H9 (cell line): ENCODE measurements around the gene USP21. TPM values are rescaled to one million over a fixed set of nuclear protein-coding genes. Genes with fewer than 3 reads are reported as not detected.

Experiments used
- DNase-seq: peaks from one replicate; pipeline ENCODE4 v3.0.0-alpha.2; 2017
- H2AFZ ChIP-seq: one replicate; pipeline ENCODE4 v1.6.1; 2013; ENCODE audit warnings: mild to moderate bottlenecking, low read length, control low read depth, moderate library complexity
- H2AK5ac ChIP-seq: 2 replicates; pipeline ENCODE4 v1.6.1; 2013; ENCODE audit warnings: low read length, control low read depth, mixed read lengths; ENCODE audit not compliant: insufficient read length
- H2BK120ac ChIP-seq: one replicate; pipeline ENCODE4 v1.6.1; 2013; ENCODE audit warnings: low read depth, mild to moderate bottlenecking, low read length, control low read depth, inconsistent platforms; ENCODE audit not compliant: poor library complexity, severe bottlenecking
- H2BK12ac ChIP-seq: 2 replicates; pipeline ENCODE4 v1.6.1; 2013; ENCODE audit warnings: low read length, control low read depth, mixed read lengths, low read depth; ENCODE audit not compliant: insufficient read length
- H2BK15ac ChIP-seq: 2 replicates; pipeline ENCODE4 v1.6.1; 2013; ENCODE audit warnings: low read depth, low read length, control low read depth
- H2BK20ac ChIP-seq: one replicate; pipeline ENCODE4 v1.6.1; 2013; ENCODE audit warnings: low read depth, mild to moderate bottlenecking, low read length, control low read depth, inconsistent platforms; ENCODE audit not compliant: poor library complexity, severe bottlenecking
- H2BK5ac ChIP-seq: 2 replicates; pipeline ENCODE4 v1.6.1; 2013; ENCODE audit warnings: low read length, control low read depth, mixed read lengths; ENCODE audit not compliant: insufficient read length
- H3K14ac ChIP-seq: 2 replicates; pipeline ENCODE4 v1.6.1; 2013; ENCODE audit warnings: low read length, control low read depth; ENCODE audit not compliant: insufficient read depth
- H3K18ac ChIP-seq: 2 replicates; pipeline ENCODE4 v1.6.1; 2013; ENCODE audit warnings: low read depth, mild to moderate bottlenecking, mixed read lengths, low read length, control low read depth; ENCODE audit not compliant: insufficient read length
- H3K23ac ChIP-seq: 2 replicates; pipeline ENCODE4 v1.6.1; 2013; ENCODE audit warnings: low read length, control low read depth, mixed read lengths, low read depth; ENCODE audit not compliant: insufficient read length
- H3K23me2 ChIP-seq: 2 replicates; pipeline ENCODE4 v1.6.1; 2013; ENCODE audit warnings: low read depth, mild to moderate bottlenecking, mixed read lengths, low read length, control low read depth; ENCODE audit not compliant: insufficient read length, poor library complexity, severe bottlenecking
- H3K27ac ChIP-seq: 2 replicates; pipeline ENCODE4 v1.5.1; 2013; ENCODE audit warnings: low read length, control low read depth, mixed read lengths, low read depth; ENCODE audit not compliant: insufficient read length
- H3K27me3 ChIP-seq: 2 replicates; pipeline ENCODE4 v1.6.1; 2013; ENCODE audit warnings: low read length, control low read depth, inconsistent platforms; ENCODE audit not compliant: insufficient read depth
- H3K4ac ChIP-seq: 2 replicates; pipeline ENCODE4 v1.6.1; 2013; ENCODE audit warnings: low read depth, mild to moderate bottlenecking, control low read depth, inconsistent platforms, low read length, moderate library complexity
- H3K4me1 ChIP-seq: 2 replicates; pipeline ENCODE4 v1.6.1; 2013; ENCODE audit warnings: low read length, control low read depth, inconsistent platforms; ENCODE audit not compliant: insufficient read depth
- H3K4me2 ChIP-seq: 2 replicates; pipeline ENCODE4 v1.6.1; 2013; ENCODE audit warnings: low read length, control low read depth, mixed read lengths; ENCODE audit not compliant: insufficient read length, insufficient read depth
- H3K56ac ChIP-seq: 2 replicates; pipeline ENCODE4 v1.6.1; 2013; ENCODE audit warnings: low read depth, mild to moderate bottlenecking, mixed read lengths, low read length, control low read depth; ENCODE audit not compliant: insufficient read length
- H3K79me1 ChIP-seq: 2 replicates; pipeline ENCODE4 v1.6.1; 2013; ENCODE audit warnings: low read depth, mild to moderate bottlenecking, moderate library complexity, low read length, control low read depth, inconsistent platforms; ENCODE audit not compliant: insufficient read depth, poor library complexity, severe bottlenecking
- H3K79me2 ChIP-seq: 2 replicates; pipeline ENCODE4 v1.6.1; 2013; ENCODE audit warnings: low read length, control low read depth, inconsistent platforms; ENCODE audit not compliant: insufficient read depth
- H3K9ac ChIP-seq: 2 replicates; pipeline ENCODE4 v1.6.1; 2013; ENCODE audit warnings: low read length, control low read depth, mixed read lengths; ENCODE audit not compliant: insufficient read length; ENCODE audit errors: extremely low read depth
- H3K9me3 ChIP-seq: one replicate; pipeline ENCODE4 v1.6.1; 2013; ENCODE audit warnings: low read depth, low read length, inconsistent platforms; ENCODE audit not compliant: control insufficient read depth
- H3T11ph ChIP-seq: one replicate; pipeline ENCODE4 v1.6.1; 2013; ENCODE audit warnings: mild to moderate bottlenecking, low read length, control low read depth, inconsistent platforms
- H4K20me1 ChIP-seq: one replicate; pipeline ENCODE4 v1.6.1; 2013; ENCODE audit not compliant: control insufficient read depth, insufficient read length, insufficient read depth
- H4K5ac ChIP-seq: 2 replicates; pipeline ENCODE4 v1.6.1; 2013; ENCODE audit warnings: low read depth, mild to moderate bottlenecking, mixed read lengths, low read length, control low read depth; ENCODE audit not compliant: insufficient read length
- H4K8ac ChIP-seq: replicated peaks from 2 replicates; pipeline ENCODE4 v1.6.1; 2013; ENCODE audit warnings: low read length, control low read depth, mixed read lengths, low read depth; ENCODE audit not compliant: insufficient read length
- H4K91ac ChIP-seq: 2 replicates; pipeline ENCODE4 v1.6.1; 2013; ENCODE audit warnings: low read depth, mild to moderate bottlenecking, moderate library complexity, mixed read lengths, low read length, control low read depth; ENCODE audit not compliant: insufficient read length
- H3K27ac Mint-ChIP-seq, 3 experiments: 2 replicates in 2 of 3; 3 replicates in 1 of 3; pipeline ENCODE4 v1.8.0; 2020 to 2021; ENCODE audit warnings: mixed read lengths in 3 of 3, mild to moderate bottlenecking in 1 of 3, moderate library complexity in 1 of 3
- H3K27me3 Mint-ChIP-seq: 2 replicates; pipeline ENCODE4 v1.8.0; 2021; ENCODE audit warnings: low read depth, mild to moderate bottlenecking, moderate library complexity, mixed read lengths
- H3K36me3 Mint-ChIP-seq, 3 experiments: 2 replicates in 2 of 3; 3 replicates in 1 of 3; pipeline ENCODE4 v1.8.0; 2020 to 2021; ENCODE audit warnings: low read depth in 3 of 3, mixed read lengths in 3 of 3; ENCODE audit not compliant: insufficient read depth in 1 of 3
- H3K4me1 Mint-ChIP-seq, 2 experiments: 2 replicates each; pipeline ENCODE4 v1.8.0; 2020; ENCODE audit warnings: mixed read lengths in 2 of 2
- H3K4me3 Mint-ChIP-seq, 2 experiments: 2 replicates in 1 of 2; 3 replicates in 1 of 2; pipeline ENCODE4 v1.8.0; 2020 to 2021; ENCODE audit warnings: mild to moderate bottlenecking in 2 of 2, mixed read lengths in 2 of 2, moderate library complexity in 1 of 2
- H3K9me3 Mint-ChIP-seq, 2 experiments: 2 replicates in 1 of 2; 3 replicates in 1 of 2; pipeline ENCODE4 v1.8.0; 2020; ENCODE audit warnings: mild to moderate bottlenecking in 2 of 2, mixed read lengths in 2 of 2, moderate library complexity in 1 of 2
- WGBS: extraction: QIAGEN DNeasy Blood & Tissue Kit; methylation state at CpG from one replicate; pipeline ENCODE4 v1.1.7; 2013; ENCODE audit warnings: missing lambda C conversion rate, low lambda C conversion rate, mixed read lengths; ENCODE audit not compliant: insufficient read length; ENCODE audit errors: extremely low coverage; 5-methylcytosine and 5-hydroxymethylcytosine counted together
- total RNA-seq: library from RNA; stranded (reverse); gene quantifications from 2 replicates; pipeline ENCODE4 v1.2.1, GENCODE V29; 2021
- TF ChIP-seq, protein P1 (sequence below): fragments of 200-600 bp; sonication (generic); conservative IDR thresholded peaks from 3 replicates; pipeline ENCODE4 v1.8.0; 2021; ENCODE audit warnings: antibody characterized with exemption, mild to moderate bottlenecking

Gene USP21
- total RNA-seq, 1 experiment from 2014 or later: 17.9 TPM

DNA sequence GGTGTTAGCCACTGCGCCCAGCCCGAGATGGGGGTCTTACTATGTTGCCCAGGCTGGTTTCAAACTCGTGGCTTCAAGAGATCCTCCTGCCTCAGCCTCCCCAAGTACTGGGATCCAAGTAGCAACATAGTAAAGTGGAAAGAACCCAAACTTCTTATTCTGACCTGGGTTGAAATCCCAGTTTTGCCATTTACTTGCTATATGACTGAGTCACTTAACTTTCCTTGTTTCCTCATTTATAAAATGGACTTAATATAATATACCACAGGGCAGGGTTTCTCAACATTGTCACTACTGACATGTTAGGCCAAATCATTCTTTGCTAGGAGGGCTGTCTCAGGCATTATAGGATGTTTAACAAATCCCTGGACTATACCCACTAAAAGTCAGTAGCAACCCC, 48.2 kb upstream of the USP21 start:
- H3K27me3 Mint-ChIP-seq: no peaks in the 10 kb centered on the region
- Histone ChIP-seq H3K18ac (no peak overlapping the region), H2BK5ac (no peak overlapping the region), H3K4ac (no peak overlapping the region), H3K9ac (no peak overlapping the region), H3K4me2 (no peak overlapping the region), H3T11ph (no peak overlapping the region), H2BK12ac (no peak overlapping the region), H2BK20ac (no peak overlapping the region), H4K8ac (no peak overlapping the region), H3K79me1 (peaks cover 8% of the 10 kb centered on the region), H3K4me1 (no peaks in the 10 kb centered on the region), H4K91ac (no peak overlapping the region), H3K27me3 (no peaks in the 10 kb centered on the region), H3K23me2 (no peaks in the 10 kb centered on the region), H3K14ac (no peak overlapping the region), H3K23ac (no peak overlapping the region), H3K79me2 (peaks cover 10% of the 10 kb centered on the region; the same call in 1 of the 2 replicates), H2AK5ac (no peak overlapping the region), H2AFZ (no peak overlapping the region), H2BK120ac (no peak overlapping the region), H3K27ac (no peak overlapping the region), H2BK15ac (no peak overlapping the region), H3K56ac (no peak overlapping the region), H4K20me1 (no peaks in the 10 kb centered on the region), H4K5ac (no peak overlapping the region), H3K9me3 (no peaks in the 10 kb centered on the region)
- peaks cover 0 to 11% (median 4%) of the 10 kb centered on the region in 3 experiments; a peak in 5 of 7 replicates for H3K36me3 Mint-ChIP-seq
- H3K27ac Mint-ChIP-seq: no peak overlapping the region
- WGBS: no CpG with 5 or more reads among the region's 3 CpGs
- no peak overlapping the region for H3K4me3 Mint-ChIP-seq
- H3K9me3 Mint-ChIP-seq: no peaks in the 10 kb centered on the region
- H3K4me1 Mint-ChIP-seq: peaks cover 0 to 5% of the 10 kb centered on the region in 2 experiments; a peak in 2 of 4 replicates
- TF ChIP-seq, protein P1, sequence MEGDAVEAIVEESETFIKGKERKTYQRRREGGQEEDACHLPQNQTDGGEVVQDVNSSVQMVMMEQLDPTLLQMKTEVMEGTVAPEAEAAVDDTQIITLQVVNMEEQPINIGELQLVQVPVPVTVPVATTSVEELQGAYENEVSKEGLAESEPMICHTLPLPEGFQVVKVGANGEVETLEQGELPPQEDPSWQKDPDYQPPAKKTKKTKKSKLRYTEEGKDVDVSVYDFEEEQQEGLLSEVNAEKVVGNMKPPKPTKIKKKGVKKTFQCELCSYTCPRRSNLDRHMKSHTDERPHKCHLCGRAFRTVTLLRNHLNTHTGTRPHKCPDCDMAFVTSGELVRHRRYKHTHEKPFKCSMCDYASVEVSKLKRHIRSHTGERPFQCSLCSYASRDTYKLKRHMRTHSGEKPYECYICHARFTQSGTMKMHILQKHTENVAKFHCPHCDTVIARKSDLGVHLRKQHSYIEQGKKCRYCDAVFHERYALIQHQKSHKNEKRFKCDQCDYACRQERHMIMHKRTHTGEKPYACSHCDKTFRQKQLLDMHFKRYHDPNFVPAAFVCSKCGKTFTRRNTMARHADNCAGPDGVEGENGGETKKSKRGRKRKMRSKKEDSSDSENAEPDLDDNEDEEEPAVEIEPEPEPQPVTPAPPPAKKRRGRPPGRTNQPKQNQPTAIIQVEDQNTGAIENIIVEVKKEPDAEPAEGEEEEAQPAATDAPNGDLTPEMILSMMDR: no peak
- DNase-seq: no peak
